NCI-H748 (cell line): Measurements from ENCODE around the gene COA5.

Experiments
- DNase-seq: peaks from one replicate; lab custom pipeline; 2025; ENCODE audit not compliant: unreplicated experiment; lab: John Stamatoyannopoulos, UW

Gene COA5

GRCh38 chr2:98608116-98608961, at the start of gene COA5, which contains the start of gene UNC50:
COA5 (minus strand) TSS chr2:98608512; CDS start chr2:98608405, 107 bp downstream.
UNC50 (plus strand) TSS chr2:98608589; CDS start chr2:98609760, 1,171 bp downstream.
- peak; percentile 88 for DNase-seq

DNA sequence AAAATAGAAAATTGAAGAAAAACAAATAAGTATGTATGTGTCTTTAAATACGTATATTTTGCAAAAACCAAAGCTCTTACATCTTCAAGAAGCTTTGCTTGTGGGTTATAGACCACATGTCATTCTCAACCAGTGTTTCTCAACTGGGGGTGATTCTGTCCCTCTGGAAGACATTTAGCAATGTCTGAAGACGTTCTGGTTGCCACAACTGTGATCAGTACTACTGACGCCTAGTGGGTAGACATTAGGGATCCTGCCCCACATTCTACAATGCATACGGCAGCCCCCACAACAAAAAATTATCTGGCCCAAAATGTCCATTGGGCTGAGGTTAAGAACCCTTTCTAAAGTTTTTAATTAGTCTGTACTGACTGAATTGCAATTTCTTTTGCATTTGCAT, 48.5 kb upstream of the COA5 start:
- no peak for DNase-seq

DNA sequence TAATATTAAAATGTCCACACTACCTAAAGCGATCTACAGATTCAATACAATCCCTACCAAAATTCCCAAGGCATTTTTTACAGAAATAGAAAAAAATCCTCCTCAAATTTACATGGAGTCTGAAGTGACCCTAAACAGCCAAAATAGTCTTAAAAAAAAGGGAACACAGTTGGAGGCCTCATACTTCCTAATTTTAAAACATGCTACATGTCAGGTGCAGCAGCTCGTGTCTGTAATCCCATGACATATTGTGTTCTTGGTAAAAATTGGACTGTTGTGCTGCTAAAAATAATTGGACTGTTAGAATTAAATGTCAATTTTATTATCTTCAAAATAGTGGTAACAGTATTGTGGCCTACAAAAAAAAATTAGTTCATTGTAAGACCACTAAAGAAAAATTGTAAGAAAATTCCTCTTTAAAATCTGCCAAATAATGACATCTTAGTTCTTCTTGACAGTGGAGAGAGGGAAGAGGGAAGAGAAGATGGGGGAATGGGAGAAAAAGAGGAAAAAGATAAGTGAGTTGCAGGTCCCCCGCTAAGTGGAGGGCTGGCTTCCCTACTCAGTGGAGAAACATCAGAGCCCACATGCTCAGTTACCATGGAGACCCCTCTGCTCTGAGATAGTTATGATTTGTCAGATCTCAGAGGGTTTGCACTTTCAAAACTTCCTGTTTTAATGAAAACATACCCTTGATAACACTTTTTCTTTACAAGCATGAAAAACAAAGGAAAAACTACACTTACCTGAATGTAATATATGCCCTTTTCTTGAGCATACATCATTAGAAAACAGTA, 46.6 kb upstream of the COA5 start:
- DNase-seq, result peak; percentile 1

- DNase-seq, result no peak
Observed at GRCh38 chr2:98650998-98651397, 42.7 kb upstream of the COA5 start.

GRCh38 chr2:98649992-98650375, 41.7 kb upstream of the COA5 start:
- DNase-seq, result no peak

- DNase-seq, result peak; percentile 76
Observed at GRCh38 chr2:98649135-98649991, 41.1 kb upstream of the COA5 start.

DNA sequence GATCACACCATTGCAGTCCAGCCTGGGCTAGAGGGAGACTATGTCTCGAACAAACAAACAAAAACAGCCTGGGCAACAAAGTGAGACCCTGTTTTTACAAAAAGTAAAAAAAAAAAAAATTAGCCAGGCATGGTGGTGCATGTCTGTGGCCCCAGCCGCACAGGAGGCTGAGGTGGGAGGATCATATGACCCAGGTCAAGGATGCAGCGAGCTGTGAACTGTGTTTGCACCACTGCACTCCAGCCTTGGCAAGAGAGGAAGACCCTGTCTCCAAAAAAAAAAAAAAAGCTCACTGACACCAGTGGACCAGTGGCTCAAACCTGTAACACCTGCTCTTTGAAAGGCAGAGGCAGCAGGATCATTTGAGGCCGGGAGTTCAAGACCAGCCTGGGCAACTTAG, 40.1 kb upstream of the COA5 start:
- no peak for DNase-seq

DNA sequence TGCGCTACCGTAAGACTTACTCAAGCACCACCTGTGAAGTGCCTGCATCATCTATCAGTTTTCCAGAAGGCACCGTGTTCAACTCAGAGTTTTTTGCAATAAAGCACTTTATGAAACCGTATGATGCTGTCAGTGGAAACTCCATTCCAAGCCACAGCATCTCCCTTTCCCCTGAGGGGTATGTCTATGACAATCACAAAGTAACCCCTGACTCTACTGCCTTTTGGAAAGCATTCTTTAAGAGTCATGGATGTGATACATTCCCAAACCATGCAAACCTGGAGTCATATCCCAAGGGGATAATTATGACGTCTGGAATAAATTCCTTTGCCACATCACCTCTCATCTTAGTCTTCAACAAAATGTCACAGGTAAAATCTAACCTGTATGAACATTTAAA, 39.3 kb upstream of the COA5 start:
- DNase-seq, result no peak

DNA sequence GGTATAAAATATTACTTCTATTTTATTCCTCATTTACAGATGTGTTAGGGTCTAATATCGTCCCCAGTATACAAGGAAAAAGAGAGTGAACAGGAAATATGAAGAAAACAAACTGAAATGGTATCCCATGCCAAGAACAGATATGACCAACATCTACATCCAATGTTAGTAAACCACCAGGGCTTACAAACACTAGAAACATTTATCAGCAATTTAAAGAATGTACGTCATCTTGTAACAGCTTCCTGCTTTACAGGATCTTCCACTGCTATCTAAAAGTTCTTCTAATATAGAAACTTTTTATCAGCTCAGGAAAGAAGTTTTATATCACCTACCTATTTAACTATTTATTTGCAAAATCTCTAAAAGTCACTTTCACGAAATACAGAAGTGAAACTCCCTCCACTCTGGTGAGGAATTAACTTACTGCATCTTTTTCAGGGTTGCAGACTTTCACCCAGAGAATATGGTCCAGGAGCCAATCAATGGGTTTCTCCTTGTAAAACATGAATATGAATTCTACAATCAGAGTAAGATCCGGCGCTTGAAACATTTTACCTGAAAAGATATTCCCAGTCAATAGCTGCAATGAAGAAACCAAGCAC, 35.3 kb upstream of the COA5 start:
- no peak for DNase-seq

DNA sequence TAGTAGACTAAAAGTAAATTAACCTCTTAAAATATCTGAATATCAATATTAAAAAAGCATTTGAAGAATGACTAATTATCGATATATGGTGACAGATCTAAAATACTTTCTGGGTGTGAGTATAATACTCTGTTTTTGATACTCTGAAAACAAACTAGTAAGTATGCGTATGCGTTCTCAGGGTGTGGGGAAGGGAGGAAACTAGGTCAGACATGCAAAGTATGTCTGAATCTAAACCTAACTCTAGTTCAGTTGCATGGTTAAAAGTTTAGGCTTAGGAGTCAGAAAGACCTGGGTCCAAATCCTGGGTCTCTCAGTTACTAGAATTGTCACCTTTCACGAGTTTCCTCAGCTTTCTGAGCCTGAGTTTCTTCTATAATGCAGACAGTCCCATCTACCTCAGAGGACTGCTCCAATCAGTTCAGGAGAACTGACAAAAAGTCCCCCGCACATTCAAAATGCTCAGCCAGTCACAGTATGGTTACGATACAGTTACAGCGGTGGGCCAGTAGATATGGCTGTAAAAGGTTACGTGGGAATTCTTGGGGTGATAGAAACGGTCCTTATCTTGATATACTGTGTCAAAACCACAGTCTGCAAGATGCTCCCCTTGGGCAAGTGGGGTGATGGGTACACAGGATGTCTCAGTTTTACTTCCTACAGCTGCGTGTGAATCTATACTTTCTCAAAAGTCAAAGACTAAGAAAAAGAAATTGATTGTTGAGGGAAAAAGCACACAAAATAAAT, 29.3 kb upstream of the COA5 start:
- DNase-seq, result no peak

GRCh38 chr2:98634406-98635092, 26.2 kb upstream of the COA5 start:
- DNase-seq, result no peak

DNA sequence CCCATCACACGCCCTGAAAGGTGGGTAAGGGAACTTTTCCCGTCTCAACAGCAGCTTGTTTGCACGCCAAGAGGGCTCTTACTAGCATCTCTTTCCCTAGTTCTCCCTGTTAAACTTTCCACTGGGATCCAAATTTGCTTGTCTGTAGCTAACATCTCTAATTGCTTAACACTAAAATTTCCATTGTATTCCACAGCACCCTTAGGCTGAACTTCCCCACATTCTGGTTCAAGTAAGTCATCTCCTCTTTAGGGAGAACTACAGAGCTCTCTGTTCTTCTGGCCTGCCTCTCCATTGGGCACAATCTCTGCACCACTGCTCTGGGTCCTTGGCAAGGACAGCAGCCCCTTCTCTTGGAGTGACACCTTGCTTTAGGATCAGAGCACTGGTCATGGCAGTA, 24.0 kb upstream of the COA5 start:
- DNase-seq, result no peak

DNA sequence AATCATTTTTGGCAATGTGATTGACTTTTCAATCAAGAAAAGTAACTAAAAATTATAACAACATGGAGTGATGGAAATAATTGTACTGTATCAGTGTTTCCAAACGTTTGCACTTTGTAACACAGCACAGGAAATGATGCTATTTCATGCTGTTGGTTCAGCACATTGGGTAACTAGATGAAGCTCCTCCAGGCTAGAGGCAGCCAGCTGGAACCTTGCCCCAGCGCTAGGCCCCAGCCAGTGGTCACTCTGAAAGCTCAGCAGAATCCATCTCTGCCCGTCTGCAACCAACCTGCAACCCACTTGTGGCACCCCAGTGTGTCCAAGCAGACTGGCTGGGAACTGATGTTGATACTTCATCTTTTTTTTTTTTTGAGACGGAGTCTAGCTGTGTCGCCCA, 15.3 kb upstream of the COA5 start:
- DNase-seq, result no peak

- no peak for DNase-seq
Observed at GRCh38 chr2:98617149-98617548, 8.8 kb upstream of the COA5 start.

GRCh38 chr2:98615481-98615880, 7.2 kb upstream of the COA5 start:
- DNase-seq, result no peak

GRCh38 chr2:98614024-98614739, 5.9 kb upstream of the COA5 start:
- no peak for DNase-seq

- peak; percentile 33 for DNase-seq
Observed at GRCh38 chr2:98608962-98609604, 771 bp upstream of the COA5 start.

DNA sequence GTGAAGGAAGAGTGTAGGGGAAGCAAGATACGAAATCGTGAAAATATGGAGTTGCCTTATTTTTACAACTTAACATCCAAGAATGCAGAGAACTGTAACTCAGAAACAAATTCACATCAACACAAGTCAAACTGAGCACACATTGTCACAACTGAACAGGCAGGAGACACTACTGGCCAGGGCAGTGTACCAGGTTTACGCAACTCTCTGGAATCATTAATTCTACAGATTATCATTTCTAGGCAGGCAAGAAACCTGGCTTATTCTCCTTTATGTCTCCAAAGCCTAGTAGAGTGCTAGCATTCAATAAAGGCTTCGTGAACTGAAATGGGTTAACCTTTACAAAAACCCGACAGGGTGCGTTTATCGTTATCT, 584 bp downstream of the COA5 start:
- DNase-seq, result no peak
